Kidney capillary endothelial cell (primary cell): ENCODE results near the gene UCN2.
"Not testable (repeated sequence)": the region's sequence is repeated elsewhere in the genome, so short reads cannot be mapped to it uniquely, and the experiment has no call there.

Experiments
- DNase-seq: peaks from one replicate; pipeline ENCODE4 v3.0.0-alpha.2; 2018; ENCODE audit warnings: low spot score

The UCN2 gene

GRCh38 chr3:48561045-48561736 is 2.4 kb downstream of the UCN2 start:
- DNase-seq = no peak

- no peak for DNase-seq
Measured at GRCh38 chr3:48560648-48561018, 2.9 kb downstream of the UCN2 start.

- no peak for DNase-seq
Measured at GRCh38 chr3:48558493-48559134, 5.0 kb downstream of the UCN2 start.

GRCh38 chr3:48556796-48557626 is 6.6 kb downstream of the UCN2 start, which contains the start of gene PFKFB4:
Gene PFKFB4, minus strand, starts transcription at chr3:48556803. Its CDS starts 26 bp downstream, at chr3:48556777.
- peak; percentile 98 for DNase-seq

- DNase-seq = no peak
Measured at GRCh38 chr3:48555949-48556795, 7.4 kb downstream of the UCN2 start.

- no peak for DNase-seq
Measured at GRCh38 chr3:48555231-48555948, 8.2 kb downstream of the UCN2 start.

- no peak for DNase-seq
Measured at GRCh38 chr3:48553886-48554845, 9.4 kb downstream of the UCN2 start.

GRCh38 chr3:48553361-48553760 is 10.2 kb downstream of the UCN2 start:
- DNase-seq = no peak

GRCh38 chr3:48552111-48552951 is 11.2 kb downstream of the UCN2 start:
- no peak for DNase-seq

GRCh38 chr3:48551651-48552050 is 11.9 kb downstream of the UCN2 start:
- not testable (repeated sequence) for DNase-seq

GRCh38 chr3:48548729-48549705 is 14.6 kb downstream of the UCN2 start:
- peak; percentile 87 for DNase-seq

- no peak for DNase-seq
Measured at GRCh38 chr3:48548126-48548525, 15.5 kb downstream of the UCN2 start.

- DNase-seq = no peak
Measured at GRCh38 chr3:48546203-48546829, 17.3 kb downstream of the UCN2 start.

- no peak for DNase-seq
Measured at GRCh38 chr3:48544141-48544540, 19.4 kb downstream of the UCN2 start.

GRCh38 chr3:48543271-48543866 is 20.2 kb downstream of the UCN2 start:
- DNase-seq = no peak

GRCh38 chr3:48538451-48538850 is 25.1 kb downstream of the UCN2 start:
- no peak for DNase-seq

GRCh38 chr3:48536785-48537184 is 26.8 kb downstream of the UCN2 start:
- DNase-seq = no peak
